Prostate gland (tissue), 2 donors: ENCODE results near the gene MYO5B. TPM values are rescaled to one million over a fixed set of nuclear protein-coding genes. Genes with fewer than 3 reads are reported as not detected.

Experiments used
- DNase-seq: peaks from one replicate; pipeline ENCODE4 v3.0.0-alpha.2; 2019; ENCODE audit warnings: low spot score
- H3K27ac ChIP-seq, 2 donors: fragments of 200-600 bp; sonication (generic); 2 replicates each; pipeline ENCODE4 v1.5.1; 2017 to 2019
- H3K27me3 ChIP-seq: fragments of 200-600 bp; sonication (generic); replicated peaks from 2 replicates; pipeline ENCODE4 v1.5.1; 2019; ENCODE audit not compliant: insufficient read depth
- H3K36me3 ChIP-seq, 2 donors: fragments of 200-600 bp; sonication (generic); 1 replicate in 1 of 2; 2 replicates in 1 of 2; pipeline versions ENCODE4 v1.5.1 to v1.8.1; 2017 to 2019
- H3K4me1 ChIP-seq: fragments of 200-600 bp; sonication (generic); replicated peaks from 2 replicates; pipeline ENCODE4 v1.5.1; 2019
- H3K4me3 ChIP-seq, 2 donors: fragments of 200-600 bp; sonication (generic); 2 replicates each; pipeline ENCODE4 v1.5.1; 2017 to 2019
- H3K9me3 ChIP-seq: fragments of 200-600 bp; sonication (generic); 2 replicates; pipeline ENCODE4 v1.5.1; 2017
- POLR2A ChIP-seq: fragments of 450-650 bp; IDR thresholded peaks from one replicate; pipeline ENCODE4 v1.6.1; 2016; ENCODE audit warnings: antibody characterized with exemption, mild to moderate bottlenecking
- POLR2AphosphoS5 ChIP-seq: sonication (generic); formaldehyde crosslinking; IDR thresholded peaks from one replicate; pipeline ENCODE4 v1.6.1; 2017; ENCODE audit warnings: antibody characterized with exemption
- WGBS: methylation state at CpG from one replicate; pipeline ENCODE4 v1.1.5; 2018; 5-methylcytosine and 5-hydroxymethylcytosine counted together
- intact Hi-C: fragments of 100-400 bp; cut with DNase I; formaldehyde crosslinking; loops from one replicate; pipeline ENCODE4 v1.14.2; 2022
- total RNA-seq, 2 donors: library from RNA; depleted of rRNA; stranded (reverse); fragments of >200 nt; gene quantifications; one replicate each; pipeline ENCODE4 v1.1.0, GENCODE V29; 2016
- TF ChIP-seq, protein P1 (sequence below), 4 experiments: fragments of 200-600 bp in 2 of 4; fragments of 450-650 bp in 2 of 4; sonication (generic) in 2 of 4; IDR thresholded peaks; 1 replicate in 3 of 4; 2 replicates in 1 of 4; pipeline ENCODE4 v1.5.1; 2016 to 2019; ENCODE audit warnings: antibody characterized with exemption in 4 of 4, mild to moderate bottlenecking in 2 of 4, moderate library complexity in 2 of 4

MYO5B gene
- total RNA-seq, 2 donors from 2014 or later: 28.5 to 31.1 TPM

DNA sequence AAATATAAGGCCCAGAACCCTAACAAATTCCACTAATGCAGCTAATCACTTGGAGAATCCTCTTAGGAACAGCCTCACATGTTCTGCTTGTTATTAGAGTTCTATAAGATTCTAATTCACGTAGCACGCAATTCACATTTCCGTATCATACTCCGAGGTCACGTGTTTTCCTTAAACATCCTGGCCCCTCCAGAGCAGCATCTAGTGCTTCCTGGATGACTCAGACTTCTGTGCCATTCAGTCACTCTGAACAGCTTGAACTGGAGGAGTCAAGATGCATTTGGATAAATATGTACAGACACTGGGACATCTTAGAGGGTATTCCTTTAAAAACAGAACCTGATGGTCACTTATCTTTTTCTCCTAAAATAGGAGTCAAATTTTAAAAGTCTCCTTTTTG lies 156.5 kb downstream of the MYO5B start:
- Histone ChIP-seq H3K9me3 (no peaks in the 10 kb centered on the region), H3K4me1 (no peaks in the 10 kb centered on the region), H3K27ac (no peak overlapping the region), H3K4me3 (no peak overlapping the region), H3K36me3 (no peaks in the 10 kb centered on the region), H3K27me3 (no peaks in the 10 kb centered on the region)
- intact Hi-C loops: no loop called here
- DNase-seq: no peak
- WGBS: 83% methylated on average over 5 of the region's 5 CpGs
- no peak for TF ChIP-seq POLR2A
- TF ChIP-seq, protein P1, sequence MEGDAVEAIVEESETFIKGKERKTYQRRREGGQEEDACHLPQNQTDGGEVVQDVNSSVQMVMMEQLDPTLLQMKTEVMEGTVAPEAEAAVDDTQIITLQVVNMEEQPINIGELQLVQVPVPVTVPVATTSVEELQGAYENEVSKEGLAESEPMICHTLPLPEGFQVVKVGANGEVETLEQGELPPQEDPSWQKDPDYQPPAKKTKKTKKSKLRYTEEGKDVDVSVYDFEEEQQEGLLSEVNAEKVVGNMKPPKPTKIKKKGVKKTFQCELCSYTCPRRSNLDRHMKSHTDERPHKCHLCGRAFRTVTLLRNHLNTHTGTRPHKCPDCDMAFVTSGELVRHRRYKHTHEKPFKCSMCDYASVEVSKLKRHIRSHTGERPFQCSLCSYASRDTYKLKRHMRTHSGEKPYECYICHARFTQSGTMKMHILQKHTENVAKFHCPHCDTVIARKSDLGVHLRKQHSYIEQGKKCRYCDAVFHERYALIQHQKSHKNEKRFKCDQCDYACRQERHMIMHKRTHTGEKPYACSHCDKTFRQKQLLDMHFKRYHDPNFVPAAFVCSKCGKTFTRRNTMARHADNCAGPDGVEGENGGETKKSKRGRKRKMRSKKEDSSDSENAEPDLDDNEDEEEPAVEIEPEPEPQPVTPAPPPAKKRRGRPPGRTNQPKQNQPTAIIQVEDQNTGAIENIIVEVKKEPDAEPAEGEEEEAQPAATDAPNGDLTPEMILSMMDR (IDR thresholded peaks at IDR 0.05): no peak
- no peak for TF ChIP-seq POLR2AphosphoS5

DNA sequence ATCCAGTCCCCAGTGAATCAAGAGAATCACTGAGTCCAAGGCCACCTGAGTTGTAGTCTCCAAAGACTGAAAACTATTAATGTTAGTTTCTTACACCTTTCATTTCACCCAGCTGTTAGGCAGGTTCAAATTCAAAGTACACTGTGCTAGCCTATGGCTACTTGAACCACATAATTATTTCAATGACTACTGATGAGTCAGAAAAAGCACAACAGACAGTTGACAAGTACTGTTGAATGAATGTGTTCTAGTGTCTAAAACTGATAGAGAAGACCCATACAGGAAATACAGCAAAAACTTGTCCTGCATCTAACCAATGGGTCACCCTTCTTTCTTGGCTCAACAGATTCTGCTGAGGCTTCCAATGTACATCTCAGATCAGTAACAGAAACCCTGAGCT lies 160.9 kb downstream of the MYO5B start:
- TF ChIP-seq, protein P1 (IDR thresholded peaks at IDR 0.05): no peak
- no peak for TF ChIP-seq POLR2AphosphoS5
- no peak for TF ChIP-seq POLR2A
- Histone ChIP-seq H3K4me3 (no peak overlapping the region), H3K9me3 (no peaks in the 10 kb centered on the region), H3K4me1 (no peaks in the 10 kb centered on the region), H3K27me3 (no peaks in the 10 kb centered on the region), H3K27ac (no peak overlapping the region), H3K36me3 (no peaks in the 10 kb centered on the region)
- intact Hi-C loops: no loop called here
- DNase-seq: no peak

DNA sequence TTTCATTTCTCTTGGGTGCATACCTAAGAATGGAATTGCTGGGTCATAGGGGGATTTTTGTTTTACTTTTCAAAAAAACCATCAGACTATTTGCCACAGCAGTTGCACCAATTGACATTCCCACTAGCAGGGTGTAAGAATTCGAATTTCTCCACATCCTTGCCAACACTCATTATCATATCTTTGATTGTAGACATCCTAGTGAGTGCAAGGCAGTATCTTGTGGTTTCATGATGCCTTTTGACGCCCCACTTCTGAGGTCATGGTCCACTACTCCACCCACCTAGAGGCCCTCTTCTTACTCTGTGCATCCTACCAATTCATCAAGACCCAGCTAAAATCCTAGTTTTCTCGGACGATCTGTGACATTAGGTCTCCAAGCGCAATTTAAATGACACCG lies 161.9 kb downstream of the MYO5B start:
- no peak for DNase-seq
- Histone ChIP-seq H3K27ac (no peak overlapping the region), H3K4me3 (no peak overlapping the region), H3K9me3 (no peaks in the 10 kb centered on the region), H3K4me1 (no peaks in the 10 kb centered on the region), H3K36me3 (no peaks in the 10 kb centered on the region), H3K27me3 (no peaks in the 10 kb centered on the region)
- intact Hi-C loops: no loop called here
- TF ChIP-seq POLR2AphosphoS5 (no peak), POLR2A (no peak)
- TF ChIP-seq, protein P1 (IDR thresholded peaks at IDR 0.05): no peak
- 78% methylated on average over 6 of the region's 6 CpGs for WGBS

DNA sequence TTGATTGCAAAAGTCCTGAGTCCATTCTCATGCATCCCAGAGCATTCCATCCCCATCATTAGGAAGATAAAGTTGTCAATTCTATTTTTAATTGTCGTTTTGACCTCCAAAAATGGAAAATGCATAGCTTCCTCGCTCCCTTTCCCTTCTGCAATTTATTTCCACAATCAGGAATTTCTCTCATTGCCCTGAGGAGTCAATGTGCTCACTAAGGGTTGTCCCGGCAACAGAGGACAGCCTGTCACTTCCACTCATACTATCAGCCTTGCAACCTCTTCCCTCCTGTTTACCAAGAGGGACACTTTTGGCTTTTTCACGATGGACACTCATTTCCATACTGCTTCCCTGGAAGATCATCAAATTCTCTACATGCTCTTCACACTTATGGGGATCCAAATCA lies 164.8 kb downstream of the MYO5B start:
- 86% methylated on average over 4 of the region's 4 CpGs for WGBS
- no peak overlapping the region for H3K27ac ChIP-seq
- no peak for DNase-seq
- no peaks in the 10 kb centered on the region for H3K4me1 ChIP-seq
- no peaks in the 10 kb centered on the region for H3K27me3 ChIP-seq
- no peaks in the 10 kb centered on the region for H3K36me3 ChIP-seq
- TF ChIP-seq POLR2AphosphoS5: no peak
- TF ChIP-seq POLR2A: no peak
- TF ChIP-seq, protein P1 (IDR thresholded peaks at IDR 0.05): no peak
- H3K9me3 ChIP-seq: no peaks in the 10 kb centered on the region
- intact Hi-C loops: no loop called here
- H3K4me3 ChIP-seq: no peak overlapping the region

DNA sequence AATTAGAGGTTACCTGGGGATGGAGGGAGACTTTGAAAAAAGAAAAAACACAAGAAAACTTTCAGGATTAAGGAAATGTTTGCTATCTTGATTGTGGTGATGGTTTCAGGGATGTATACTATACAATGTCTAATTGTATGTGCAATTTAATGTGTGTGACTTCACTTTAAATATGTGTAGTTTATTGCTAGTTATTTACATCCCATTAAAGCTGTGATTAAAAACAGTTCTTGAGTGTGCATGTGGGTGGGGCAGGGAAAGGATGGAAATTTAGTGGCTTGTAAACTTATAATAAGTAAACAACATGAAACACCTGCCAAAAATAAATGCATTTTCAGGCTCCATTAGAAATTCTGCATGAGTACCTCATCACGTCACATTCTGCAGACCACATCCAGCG lies 167.0 kb downstream of the MYO5B start:
- H3K4me3 ChIP-seq: no peak overlapping the region
- intact Hi-C loops: no loop called here
- no peaks in the 10 kb centered on the region for H3K9me3 ChIP-seq
- no peaks in the 10 kb centered on the region for H3K36me3 ChIP-seq
- no peak overlapping the region for H3K27ac ChIP-seq
- TF ChIP-seq, protein P1 (IDR thresholded peaks at IDR 0.05): no peak
- no peak for TF ChIP-seq POLR2A
- TF ChIP-seq POLR2AphosphoS5: no peak
- no peaks in the 10 kb centered on the region for H3K4me1 ChIP-seq
- no peak for DNase-seq
- WGBS: 92% methylated on average over 2 of the region's 2 CpGs
- H3K27me3 ChIP-seq: no peaks in the 10 kb centered on the region
